ENCODE measurements around the gene NKTR.

Gene NKTR

DNA sequence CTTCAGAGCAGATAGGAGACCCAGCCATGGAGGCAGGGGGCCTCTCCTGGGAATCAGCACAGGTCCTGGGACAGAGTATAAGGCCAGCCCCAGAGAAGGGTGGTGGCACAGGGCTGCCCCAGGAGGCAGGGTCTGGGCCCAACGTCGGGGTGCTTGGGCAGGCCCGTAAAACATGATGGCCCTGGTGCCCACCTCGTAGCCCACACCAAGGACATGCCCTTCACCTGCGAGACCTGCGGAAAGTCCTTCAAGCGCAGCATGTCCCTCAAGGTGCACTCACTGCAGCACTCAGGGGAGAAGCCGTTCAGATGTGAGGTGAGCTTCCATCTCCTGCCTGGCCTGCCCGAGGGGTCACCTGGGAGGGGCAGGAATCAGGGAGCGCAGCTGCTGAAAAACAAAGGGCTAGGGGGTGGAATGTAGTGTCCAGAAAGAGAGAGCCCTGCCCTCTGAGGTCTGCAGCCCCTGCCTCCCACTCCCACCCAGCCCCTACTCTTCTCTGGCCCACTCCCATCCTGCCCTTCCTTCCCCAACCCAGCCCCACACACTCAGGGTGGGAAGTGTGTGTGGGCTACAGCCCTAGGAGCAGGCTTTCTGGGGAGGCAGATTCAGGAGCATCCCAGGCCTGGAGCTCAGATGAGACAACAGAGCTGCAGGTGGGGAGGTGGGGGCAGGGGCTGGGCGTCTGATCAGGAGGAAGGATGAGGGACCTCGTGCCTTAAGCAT, 62.5 kb downstream of the NKTR start:
- DNase-seq = no peak

DNA sequence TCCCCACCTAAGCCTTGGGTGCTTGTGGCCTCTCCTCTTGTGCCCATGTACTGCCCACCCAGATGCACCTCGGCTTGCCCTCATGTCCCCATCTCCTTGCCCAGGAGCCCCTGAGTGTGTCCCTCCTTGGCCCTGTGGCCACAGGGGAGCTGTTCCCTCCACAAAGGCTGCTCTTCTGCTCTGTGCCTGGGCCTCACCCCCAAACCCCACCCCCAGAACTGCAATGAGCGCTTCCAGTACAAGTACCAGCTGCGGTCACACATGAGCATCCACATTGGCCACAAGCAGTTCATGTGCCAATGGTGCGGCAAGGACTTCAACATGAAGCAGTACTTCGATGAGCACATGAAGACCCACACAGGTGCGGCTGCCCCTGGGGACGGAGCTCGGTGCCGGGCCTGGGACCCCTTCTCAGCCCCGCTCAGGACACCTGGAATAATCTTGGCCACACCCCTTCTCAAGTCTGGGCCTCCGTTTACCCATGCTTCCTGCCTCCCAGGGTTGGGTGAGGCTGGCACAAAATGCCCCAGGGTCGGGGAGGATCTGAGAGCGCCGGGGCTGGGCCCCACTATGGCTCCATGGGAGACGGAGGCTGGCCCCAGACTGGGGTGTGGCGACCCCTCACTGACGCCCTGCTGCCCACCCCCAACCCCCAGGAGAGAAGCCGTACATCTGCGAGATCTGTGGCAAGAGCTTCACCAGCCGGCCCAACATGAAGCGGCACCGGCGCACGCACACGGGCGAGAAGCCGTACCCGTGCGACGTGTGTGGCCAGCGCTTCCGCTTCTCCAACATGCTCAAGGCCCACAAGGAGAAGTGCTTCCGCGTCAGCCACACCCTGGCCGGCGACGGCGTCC, 63.3 kb downstream of the NKTR start:
- no peak for DNase-seq

DNA sequence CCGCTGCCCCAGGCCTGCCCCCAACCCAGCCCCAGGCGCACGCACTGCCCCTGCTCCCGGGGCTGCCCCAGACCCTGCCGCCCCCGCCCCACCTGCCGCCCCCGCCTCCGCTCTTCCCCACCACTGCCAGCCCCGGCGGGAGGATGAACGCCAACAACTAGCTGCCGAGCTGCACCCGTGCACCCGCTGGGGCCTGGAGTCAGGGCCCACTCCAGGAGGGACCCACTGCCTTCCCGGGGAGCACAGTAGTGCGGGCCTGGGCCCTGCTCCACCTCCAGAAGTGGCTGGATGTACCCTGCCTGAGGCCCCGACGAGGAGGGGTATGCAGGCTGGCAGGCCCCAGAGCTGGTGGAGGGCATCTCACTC, 63.9 kb downstream of the NKTR start:
- DNase-seq = no peak

DNA sequence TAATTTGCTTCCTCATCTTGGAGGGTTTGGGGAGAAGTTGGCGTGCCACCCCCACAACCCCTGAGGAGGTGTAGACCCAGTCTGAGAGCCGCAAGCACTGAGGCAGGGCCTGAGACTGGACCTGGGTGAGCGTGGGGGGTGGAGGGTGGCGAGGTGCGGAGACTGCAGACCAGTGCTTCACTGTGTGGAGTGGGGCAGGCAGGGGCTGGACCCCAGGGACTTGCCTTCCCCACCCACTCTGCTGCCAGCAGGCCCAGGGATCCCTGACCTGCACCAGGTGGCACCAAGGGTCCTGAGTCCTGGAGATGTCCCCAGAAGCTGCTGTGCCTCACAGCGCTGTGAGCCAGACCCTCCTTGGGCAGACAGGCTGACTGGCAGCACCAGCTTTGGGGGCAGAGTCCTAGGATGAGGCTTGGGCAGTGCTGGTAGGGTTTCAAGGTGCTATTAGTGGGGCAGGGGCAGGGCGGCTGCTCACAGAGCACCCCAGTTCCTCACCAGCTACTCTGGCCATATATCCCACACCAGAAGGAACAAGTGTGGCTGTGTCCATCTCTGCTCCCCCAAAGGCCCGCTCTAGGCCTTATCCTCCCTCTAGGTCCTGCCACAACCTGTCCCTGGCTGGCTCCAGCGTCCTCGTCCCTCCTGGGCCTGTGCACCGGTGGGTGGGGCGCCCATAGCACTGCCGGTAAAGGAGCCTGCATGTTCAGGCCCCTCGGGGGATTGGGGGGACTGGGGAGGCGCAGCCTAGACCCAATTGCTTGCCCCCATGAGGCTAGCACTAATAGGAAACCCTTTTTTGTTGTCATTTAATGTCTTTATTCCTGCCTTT, 64.8 kb downstream of the NKTR start:
- DNase-seq = no peak

DNA sequence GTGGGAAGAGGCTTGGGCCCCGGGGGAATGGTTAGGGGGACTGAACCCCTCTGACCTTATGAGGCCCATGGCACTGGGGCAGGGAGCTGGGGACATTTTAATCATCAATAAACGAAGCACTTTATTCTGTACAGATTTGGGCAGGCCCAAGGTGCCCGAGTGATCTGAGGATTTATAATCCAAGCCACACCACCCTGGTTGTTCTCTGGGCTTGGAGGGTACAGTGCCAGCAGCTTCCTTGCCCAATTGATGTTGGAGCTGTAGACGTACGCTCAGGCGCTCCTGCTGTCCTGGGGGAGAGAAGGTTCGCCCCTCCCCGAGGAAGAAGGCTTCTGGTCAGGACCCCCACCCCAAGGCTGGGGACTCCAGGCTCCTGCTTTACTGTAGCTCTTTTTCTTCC, 65.5 kb downstream of the NKTR start:
- DNase-seq = no peak

DNA sequence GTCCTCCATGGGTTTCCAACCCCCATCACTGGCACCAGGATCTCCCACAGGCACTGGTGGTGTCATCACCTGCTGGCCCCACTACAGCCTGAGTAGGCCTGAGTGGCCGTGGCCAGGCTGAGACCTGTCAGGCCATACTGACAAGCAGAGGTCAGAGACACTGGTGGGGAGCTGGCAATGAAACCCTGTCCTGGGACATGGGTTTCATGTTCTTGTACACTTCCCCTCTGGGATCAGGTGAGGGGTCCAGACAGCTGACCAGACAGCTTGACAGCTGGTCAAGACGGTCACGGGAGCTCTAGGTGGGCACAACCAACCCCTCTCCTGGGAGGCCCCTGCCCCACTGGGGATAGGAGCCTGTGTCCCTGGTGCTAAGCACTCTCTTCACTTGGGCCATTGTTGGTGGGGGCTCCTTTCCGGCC, 66.1 kb downstream of the NKTR start:
- DNase-seq = no peak

DNA sequence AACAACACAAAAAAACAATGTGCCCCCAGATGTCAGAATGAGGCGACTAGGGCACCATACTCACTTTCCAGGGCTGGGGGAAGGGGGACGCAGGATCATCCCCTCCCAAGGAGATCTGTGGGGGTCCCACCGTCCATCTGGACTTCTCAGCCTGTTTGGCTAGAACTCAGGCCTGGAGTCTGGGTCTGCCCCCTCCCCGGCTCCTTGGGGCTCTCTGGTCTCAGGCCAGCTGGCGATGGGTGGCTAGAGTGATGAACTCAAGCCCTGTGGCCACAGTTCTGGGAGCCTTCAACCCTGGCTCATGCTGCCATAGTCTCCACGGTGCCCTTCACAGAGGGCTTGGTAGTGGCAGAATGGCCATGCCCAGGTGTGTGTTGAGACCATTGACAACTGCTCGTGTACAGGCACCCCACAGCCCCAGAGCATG, 66.6 kb downstream of the NKTR start:
- no peak for DNase-seq

DNA sequence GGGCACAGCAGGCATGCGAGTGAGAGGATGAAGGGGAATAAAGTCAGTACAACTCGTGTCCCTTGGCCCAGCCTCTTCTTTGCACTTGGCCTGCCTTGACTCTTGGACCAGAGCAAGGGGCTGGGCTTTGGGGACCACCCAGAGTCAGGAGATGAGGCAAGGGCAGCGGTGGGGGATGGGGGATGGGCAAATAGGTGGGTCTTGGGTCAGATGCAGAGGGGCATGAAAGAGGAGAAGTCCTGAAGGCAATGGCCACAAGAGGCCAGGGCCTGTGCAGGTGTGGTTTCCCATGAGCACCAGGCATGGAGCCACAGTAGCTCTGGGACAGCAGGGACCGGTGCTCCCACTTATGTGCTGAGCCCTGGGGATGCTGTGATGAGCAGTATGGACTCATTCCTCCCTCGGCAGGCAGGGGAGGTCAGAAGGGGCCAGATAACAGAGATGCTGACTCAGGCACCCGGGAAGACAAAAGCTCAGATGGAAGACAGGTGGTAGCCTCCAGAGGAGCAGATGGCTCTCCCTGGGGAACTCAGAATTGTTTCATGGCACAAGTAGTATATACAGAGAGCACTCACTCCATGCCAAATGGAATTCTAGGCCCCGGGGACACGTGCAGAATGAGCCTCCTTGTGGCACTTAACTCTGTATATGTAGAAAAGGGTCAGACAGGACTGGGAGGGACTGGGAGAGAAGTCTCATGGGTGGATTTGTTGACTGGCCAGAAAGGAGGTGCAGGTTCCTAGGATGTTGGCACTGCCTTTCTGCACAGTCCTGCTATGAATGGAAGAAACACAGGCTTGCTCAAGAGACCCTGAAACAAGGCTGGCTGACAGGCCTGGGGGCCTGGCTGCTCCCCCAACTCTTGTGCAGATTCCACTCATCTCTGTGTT, 67.3 kb downstream of the NKTR start:
- no peak for DNase-seq

DNA sequence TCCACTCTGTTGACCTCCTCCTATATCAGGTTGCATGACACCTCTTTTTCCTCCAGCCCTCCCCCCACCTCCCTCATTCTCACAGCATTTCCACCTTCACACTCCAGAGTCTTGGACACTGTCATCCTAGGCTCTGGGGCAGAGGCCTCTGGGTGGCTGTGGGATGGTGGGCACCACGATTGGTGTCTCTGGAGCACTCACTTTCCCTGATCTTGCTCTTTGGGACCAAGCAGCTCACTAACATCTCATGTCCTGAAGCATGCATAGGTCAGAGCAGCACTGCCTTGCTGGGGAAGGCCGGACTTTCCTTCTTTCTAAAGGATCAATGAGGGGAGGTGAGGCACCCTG, 67.9 kb downstream of the NKTR start:
- no peak for DNase-seq

DNA sequence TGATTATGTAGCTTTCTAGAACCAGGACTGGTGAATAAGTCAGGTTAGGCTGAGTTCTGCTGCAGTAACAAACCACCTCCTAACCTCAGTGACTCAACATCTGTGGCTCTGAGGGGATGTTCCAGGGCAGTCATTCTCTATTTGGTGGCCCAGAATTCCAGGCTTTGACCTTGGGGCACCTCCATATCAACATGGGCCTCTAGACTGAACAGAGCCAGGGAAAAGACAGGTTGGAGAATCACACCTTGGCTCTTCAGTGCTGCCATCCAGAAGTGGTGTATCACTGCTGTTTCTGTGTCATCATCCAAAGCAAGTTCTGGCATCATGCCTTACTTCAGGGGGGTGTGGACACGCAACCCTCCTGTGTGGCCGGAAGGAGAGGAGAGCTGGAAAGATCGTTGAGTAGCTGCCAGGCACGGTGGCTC, 68.3 kb downstream of the NKTR start:
- DNase-seq = no peak

DNA sequence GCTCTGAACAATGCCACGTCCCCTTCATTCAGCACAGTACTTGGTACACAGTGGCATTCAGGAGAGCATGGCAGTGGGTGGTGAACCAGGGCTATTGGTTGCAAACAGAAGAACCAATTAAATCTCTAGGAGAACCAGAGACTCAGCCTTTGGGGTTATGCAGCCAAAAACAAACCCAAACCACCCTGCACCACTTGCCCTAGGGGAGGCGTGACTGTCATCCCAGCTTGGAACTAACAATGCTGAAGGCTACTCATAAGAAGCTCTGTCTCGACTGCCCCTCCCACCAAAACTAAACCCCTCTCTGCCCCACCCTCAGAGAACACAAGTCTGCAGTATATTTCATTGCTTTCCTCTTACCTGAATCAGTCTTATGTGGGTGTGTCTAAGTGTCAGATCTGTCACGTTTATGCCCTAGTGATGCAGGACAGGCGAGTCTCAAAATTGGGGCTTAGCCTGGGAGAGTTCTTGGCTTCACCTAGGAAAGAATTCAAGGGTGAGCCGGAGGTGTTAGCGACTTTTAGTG, 69.6 kb downstream of the NKTR start:
- no peak for DNase-seq

DNA sequence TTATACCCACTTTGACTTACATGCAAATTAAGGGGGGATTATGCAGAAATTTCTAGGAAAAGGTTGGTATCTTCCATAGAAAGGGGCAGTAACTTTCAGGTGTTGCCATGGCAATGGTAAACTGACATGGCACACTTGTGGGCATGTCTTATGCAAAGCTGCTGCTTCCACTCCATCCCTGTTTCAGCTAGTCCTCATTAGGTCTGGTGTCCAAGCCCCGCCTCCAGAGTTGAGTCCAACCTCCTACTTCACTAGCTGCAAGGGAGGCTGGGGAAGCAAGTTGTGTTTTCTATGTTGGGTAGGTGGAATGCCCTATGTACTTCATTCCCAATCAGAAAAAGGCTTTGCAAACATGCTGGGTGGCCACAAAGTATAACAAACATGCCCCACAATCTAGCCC, 70.2 kb downstream of the NKTR start:
- no peak for DNase-seq

DNA sequence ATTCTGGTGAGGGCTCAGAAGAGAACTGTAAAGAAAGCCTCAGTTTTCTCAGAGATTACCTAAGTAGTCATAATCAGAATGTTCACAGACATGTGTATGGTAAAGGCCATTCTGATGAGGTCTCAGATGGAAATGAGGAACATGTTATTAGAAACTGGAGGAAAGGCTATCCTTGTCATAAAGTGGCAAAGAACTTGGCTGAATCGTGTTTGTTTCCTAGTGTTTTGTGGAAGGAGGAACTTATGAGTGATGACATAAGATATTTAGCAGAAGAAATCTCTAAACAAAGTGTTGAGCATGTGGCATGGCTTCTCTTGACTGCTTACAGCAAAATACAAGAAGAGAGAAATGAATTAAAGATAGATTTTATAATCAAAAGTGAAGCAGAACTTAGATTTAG, 72.0 kb downstream of the NKTR start:
- DNase-seq = no peak

DNA sequence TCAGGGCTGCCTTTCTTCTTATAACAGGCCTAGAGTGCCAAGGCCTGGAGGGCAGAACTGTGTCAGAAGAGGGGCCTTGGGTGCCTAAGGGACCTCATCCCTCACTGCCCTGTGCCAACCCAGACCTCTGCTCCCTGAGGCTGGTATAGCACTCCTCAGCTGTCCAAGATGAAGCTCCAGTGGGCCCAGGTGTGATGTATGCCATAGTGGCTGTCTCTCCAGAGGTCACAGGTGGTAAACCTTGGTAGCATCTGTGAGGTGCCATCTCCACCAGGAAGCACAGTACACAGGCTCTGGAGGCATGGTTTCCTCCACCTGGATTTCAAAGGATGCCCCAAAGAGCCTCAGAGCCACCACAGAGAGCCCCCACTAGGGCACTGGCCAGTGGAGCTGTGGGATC, 72.6 kb downstream of the NKTR start:
- no peak for DNase-seq

DNA sequence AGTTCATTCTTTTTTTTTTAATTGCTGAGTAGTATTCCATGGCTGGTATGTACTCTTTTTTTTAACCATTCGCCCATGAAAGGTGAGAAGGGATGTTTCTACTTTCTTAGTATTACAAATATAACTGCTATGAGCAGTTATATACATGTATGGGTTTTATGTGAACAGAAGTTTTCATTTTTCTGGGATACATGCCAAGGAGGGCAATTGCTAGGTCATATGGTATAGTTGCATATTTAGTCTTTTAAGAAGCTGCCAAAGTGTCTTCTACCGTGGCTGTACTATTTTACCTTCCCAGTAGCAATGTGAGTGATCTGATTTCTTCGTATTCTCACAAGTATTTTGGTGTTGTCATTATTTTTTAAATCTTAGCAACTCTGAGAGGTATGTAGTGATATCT, 73.7 kb downstream of the NKTR start:
- no peak for DNase-seq

DNA sequence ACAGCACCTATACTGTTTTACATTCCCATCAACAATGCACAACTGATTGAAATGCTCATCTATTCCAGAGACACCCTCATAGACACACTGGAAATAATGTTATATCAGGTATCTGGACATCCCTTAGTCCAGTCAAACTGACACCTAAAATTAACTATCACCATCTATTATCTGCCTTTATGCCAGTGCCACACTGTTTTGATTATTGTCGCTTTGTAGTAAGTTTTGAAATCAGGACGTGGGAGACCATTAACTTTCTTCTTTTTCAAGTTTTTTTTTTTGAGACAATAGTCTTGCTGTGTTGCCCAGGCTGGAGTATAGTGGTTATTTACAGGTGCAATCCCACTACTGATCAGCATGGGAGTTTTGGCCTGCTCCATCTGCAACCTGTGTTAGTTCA, 75.4 kb downstream of the NKTR start:
- DNase-seq = no peak

DNA sequence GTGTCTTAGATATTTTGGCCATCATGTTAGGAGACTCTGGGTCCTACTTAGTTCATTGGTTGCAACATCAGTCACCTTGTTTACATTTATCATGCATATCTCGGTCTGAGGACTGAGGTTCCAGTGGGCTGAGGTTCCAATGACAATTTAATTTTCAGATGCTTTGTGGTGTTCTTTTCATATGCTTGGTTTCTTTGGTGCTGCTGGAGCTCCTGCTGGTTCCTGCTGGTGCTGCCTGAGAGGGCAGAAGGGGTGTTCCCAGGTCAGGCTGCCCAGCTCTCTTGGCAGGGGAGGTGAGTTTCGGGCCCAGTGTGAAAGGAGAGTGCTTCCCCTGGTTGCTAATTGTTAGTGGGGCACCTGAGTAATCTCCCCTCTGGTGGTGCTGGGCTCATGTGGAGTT, 78.0 kb downstream of the NKTR start:
- no peak for DNase-seq

DNA sequence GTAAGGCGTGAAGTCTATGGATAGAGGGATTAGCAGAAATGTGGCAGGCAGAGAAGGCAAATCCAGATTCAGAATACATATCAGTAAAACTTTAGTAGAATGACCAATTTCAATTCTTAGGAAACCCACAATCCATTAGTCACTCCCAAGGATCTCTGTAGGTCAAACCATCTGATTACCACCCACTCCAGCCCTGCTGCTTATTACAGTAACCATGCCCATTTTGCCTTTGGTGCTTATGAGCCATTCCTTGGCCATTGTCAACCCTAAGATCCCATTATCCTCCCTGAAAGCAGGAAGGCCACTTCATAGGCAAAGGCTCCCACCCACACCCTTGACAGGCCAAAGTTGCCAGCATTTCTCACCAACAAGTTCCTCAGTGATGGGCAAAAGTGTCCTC, 79.8 kb downstream of the NKTR start:
- DNase-seq = no peak

DNA sequence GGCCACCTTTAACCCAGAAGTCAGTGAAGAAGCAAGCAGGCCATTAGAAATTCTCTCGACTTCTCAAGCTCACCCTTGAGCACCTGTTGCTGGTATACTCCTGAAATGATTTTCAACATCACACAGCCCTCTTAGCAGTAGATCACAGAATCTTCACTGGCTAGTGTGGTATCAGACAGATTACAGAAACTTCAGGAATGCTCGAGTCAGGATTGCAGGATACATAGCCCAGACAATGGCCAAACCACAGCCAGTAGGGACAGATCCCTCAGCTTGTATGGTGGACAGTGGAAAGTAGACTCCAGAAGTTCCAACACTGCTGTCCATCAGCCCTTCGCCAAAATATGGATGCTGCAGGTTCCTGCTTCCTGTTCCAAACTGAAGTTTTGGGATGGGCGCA, 80.3 kb downstream of the NKTR start:
- DNase-seq = no peak

DNA sequence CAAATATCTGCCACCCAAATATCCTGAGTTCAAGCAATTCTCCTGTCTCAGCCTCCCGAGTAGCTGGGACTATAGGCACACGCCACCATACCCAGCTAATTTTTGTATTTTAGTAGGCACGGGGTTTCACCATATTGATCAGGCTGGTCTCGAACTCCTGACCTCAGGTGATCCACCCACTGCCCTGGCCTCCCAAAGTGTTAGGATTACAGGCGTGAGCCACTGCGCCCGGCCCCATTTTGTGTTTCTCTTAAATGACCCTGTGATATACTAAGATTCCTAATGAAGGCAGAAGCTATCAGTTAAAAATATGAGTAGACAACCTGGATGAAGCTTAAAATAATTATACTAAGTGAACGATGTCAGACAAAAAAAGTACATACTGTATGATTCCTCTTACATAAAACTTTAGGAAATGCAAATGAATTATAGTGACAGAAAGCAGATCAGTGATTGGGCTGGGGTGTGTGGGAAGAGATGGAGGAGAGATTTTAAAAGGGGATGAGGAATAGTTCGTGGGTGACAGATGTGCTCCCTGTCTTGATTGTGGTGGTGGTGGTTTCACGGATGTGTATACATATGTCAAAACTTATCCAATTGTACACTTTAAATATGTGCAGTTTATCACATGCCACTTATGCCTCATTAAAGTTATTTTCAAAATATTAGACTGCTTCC, 81.0 kb downstream of the NKTR start:
- DNase-seq = no peak

DNA sequence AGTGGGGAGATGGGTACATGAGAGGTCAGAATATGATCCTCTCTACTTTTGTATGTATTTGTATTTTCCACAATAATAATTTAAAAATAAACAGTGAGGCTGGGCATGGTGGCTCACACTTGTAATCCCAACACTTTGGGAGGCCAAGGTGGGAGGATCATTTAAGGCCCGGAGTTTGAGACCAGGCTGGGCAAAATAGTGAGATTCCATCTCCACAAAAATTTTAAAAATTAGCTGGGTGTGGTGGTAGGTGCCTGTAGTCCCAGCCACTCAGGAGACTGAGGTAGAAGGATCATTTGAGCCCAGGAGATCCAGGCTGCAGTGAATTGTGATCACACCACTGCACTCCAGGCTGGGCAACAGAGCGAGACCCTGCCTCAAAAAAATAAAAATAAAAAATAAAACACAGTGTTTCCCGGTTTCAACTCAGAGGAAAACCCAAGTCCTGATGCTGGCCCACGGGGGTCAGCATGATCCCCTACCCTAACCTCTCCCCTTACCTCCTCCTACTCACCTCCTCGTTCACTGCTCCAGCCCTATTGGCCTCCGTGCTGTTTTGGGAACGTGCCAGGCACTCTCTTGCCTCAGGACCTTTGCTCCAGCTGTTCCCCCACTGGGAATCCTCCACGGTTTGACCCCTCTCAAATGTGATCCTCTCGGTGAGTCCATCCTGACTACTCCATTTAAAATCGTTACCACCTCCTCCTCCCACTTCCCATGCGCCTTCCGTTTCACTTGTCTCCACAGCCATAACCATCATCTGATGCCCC, 82.0 kb downstream of the NKTR start:
- DNase-seq = no peak

Data from midbrain (tissue), 1 donor.